GM21367 (cell line): ENCODE measurements around the gene ZXDC.

Experiments used
- ATAC-seq: cut with Tn5 transposase; IDR thresholded peaks from one replicate; pipeline ENCODE4 v1.9.1; 2021; ENCODE audit not compliant: unreplicated experiment

Gene ZXDC

GRCh38 chr3:126512916-126513650 is 37.4 kb upstream of the ZXDC start:
- no peak for ATAC-seq

GRCh38 chr3:126512026-126512425 is 36.3 kb upstream of the ZXDC start:
- no peak for ATAC-seq

- no peak for ATAC-seq
These were observed 35.6 kb upstream of the ZXDC start for GRCh38 chr3:126511291-126511690.

- no peak for ATAC-seq
These were observed 34.7 kb upstream of the ZXDC start for GRCh38 chr3:126510308-126510910.

GRCh38 chr3:126509597-126510307 is 34.1 kb upstream of the ZXDC start:
- no peak for ATAC-seq

GRCh38 chr3:126508564-126508964 is 32.9 kb upstream of the ZXDC start:
- ATAC-seq: no peak

- ATAC-seq: no peak
These were observed 32.2 kb upstream of the ZXDC start for GRCh38 chr3:126507886-126508285.

- ATAC-seq: no peak
These were observed 28.0 kb upstream of the ZXDC start for GRCh38 chr3:126503701-126504100.

GRCh38 chr3:126502656-126503055 is 27.0 kb upstream of the ZXDC start:
- ATAC-seq: no peak

GRCh38 chr3:126501736-126502135 is 26.0 kb upstream of the ZXDC start:
- ATAC-seq: no peak

- no peak for ATAC-seq
These were observed 25.4 kb upstream of the ZXDC start for GRCh38 chr3:126501054-126501453.

GRCh38 chr3:126500016-126500415 is 24.3 kb upstream of the ZXDC start:
- no peak for ATAC-seq

GRCh38 chr3:126499401-126499800 is 23.7 kb upstream of the ZXDC start:
- no peak for ATAC-seq

- no peak for ATAC-seq
These were observed 23.2 kb upstream of the ZXDC start for GRCh38 chr3:126498929-126499328.

GRCh38 chr3:126498461-126498860 is 22.8 kb upstream of the ZXDC start:
- no peak for ATAC-seq

- no peak for ATAC-seq
These were observed 22.3 kb upstream of the ZXDC start for GRCh38 chr3:126497956-126498355.

GRCh38 chr3:126496894-126497850 is 21.5 kb upstream of the ZXDC start:
- no peak for ATAC-seq

GRCh38 chr3:126495786-126496185 is 20.1 kb upstream of the ZXDC start:
- no peak for ATAC-seq

GRCh38 chr3:126494970-126495230 is 19.2 kb upstream of the ZXDC start:
- no peak for ATAC-seq

GRCh38 chr3:126494204-126494969 is 18.7 kb upstream of the ZXDC start:
- ATAC-seq: no peak

- no peak for ATAC-seq
These were observed 18.0 kb upstream of the ZXDC start for GRCh38 chr3:126493739-126494138.
